K562 (cell line): ENCODE data around the gene SAPCD1. TPM values are rescaled to one million over a fixed set of nuclear protein-coding genes. Genes with fewer than 3 reads are reported as not detected.

Source experiments
- ATF1 ChIP-seq, 2 experiments: fragments of 450-650 bp in 1 of 2; IDR thresholded peaks; 2 replicates each; pipeline ENCODE4 v1.6.1; 2016; ENCODE audit warnings: missing compliant biosample characterization in 1 of 2, missing genetic modification characterization in 1 of 2
- BCL6 ChIP-seq: fragments of 250-450 bp; sonication (Bioruptor Pico); IDR thresholded peaks from 2 replicates; pipeline ENCODE4 v1.4.0; 2020
- CREB5 ChIP-seq: fragments of 250-450 bp; sonication (Bioruptor Pico); IDR thresholded peaks from 2 replicates; pipeline ENCODE4 v1.5.0; 2020; ENCODE audit warnings: mild to moderate bottlenecking
- HIVEP1 ChIP-seq: fragments of 250-450 bp; sonication (Bioruptor Pico); IDR thresholded peaks from 2 replicates; pipeline ENCODE4 v1.4.0; 2020; ENCODE audit warnings: mild to moderate bottlenecking
- HLTF ChIP-seq: fragments of 450-650 bp; IDR thresholded peaks from 2 replicates; pipeline ENCODE4 v1.6.1; 2016
- HMGXB4 ChIP-seq: sonication (generic); formaldehyde crosslinking; IDR thresholded peaks from 2 replicates; pipeline ENCODE4 v1.8.1; 2023; ENCODE audit warnings: mild to moderate bottlenecking, missing genetic modification reagents
- KAT7 ChIP-seq: sonication (generic); formaldehyde crosslinking; IDR thresholded peaks from 2 replicates; pipeline ENCODE4 v1.8.0; 2022; ENCODE audit warnings: missing genetic modification reagents, mild to moderate bottlenecking, borderline replicate concordance
- POLR2B ChIP-seq: fragments of 450-650 bp; IDR thresholded peaks from 2 replicates; pipeline ENCODE4 v1.6.1; 2018; ENCODE audit warnings: low read depth; ENCODE audit not compliant: partially characterized antibody
- POLR3A ChIP-seq: IDR thresholded peaks from 2 replicates; pipeline ENCODE4 v1.6.1; 2011; ENCODE audit warnings: borderline replicate concordance, mild to moderate bottlenecking, moderate library complexity; ENCODE audit not compliant: insufficient read length, insufficient read depth; ENCODE audit errors: extremely low read depth
- RFX7 ChIP-seq: fragments of 250-450 bp; sonication (Bioruptor Pico); IDR thresholded peaks from 2 replicates; pipeline ENCODE4 v1.5.1; 2021; ENCODE audit warnings: mild to moderate bottlenecking
- SNIP1 ChIP-seq: fragments of 450-650 bp; IDR thresholded peaks from 2 replicates; pipeline ENCODE4 v1.7.1; 2017; ENCODE audit warnings: low read depth, mild to moderate bottlenecking
- SRF ChIP-seq, 2 experiments: fragments of 250-450, 450-650 bp in 1 of 2; sonication (Bioruptor Pico) in 1 of 2; sonication (generic) in 1 of 2; formaldehyde crosslinking; IDR thresholded peaks; 2 replicates each; pipeline versions ENCODE4 v1.5.0 to v1.5.1; 2020 to 2022; ENCODE audit warnings: mild to moderate bottlenecking in 1 of 2, missing genetic modification reagents in 1 of 2
- TAF1 ChIP-seq: IDR thresholded peaks from 2 replicates; pipeline ENCODE4 v1.6.1; 2011; ENCODE audit warnings: mild to moderate bottlenecking, low read length, moderate library complexity; ENCODE audit not compliant: insufficient read depth, control insufficient read depth, severe bottlenecking; ENCODE audit errors: extremely low read depth
- U2AF2 ChIP-seq: fragments of 200-400 bp; formaldehyde crosslinking; optimal IDR thresholded peaks from 2 replicates; pipeline ENCODE3; 2017; ENCODE audit warnings: low read depth, mild to moderate bottlenecking, low read length
- ZBTB2 ChIP-seq: fragments of 450-650 bp; IDR thresholded peaks from 2 replicates; pipeline ENCODE4 v1.6.1; 2016; ENCODE audit warnings: antibody characterized with exemption
- ZNF239 ChIP-seq: fragments of 250-450 bp; sonication (Bioruptor Pico); IDR thresholded peaks from 2 replicates; pipeline ENCODE4 v1.4.0; 2020; ENCODE audit warnings: mild to moderate bottlenecking
- ZNF609 ChIP-seq: sonication (generic); formaldehyde crosslinking; IDR thresholded peaks from 2 replicates; pipeline ENCODE4 v1.8.1; 2023; ENCODE audit warnings: missing genetic modification reagents, mild to moderate bottlenecking, borderline replicate concordance
- ZNF75A ChIP-seq: fragments of 450-650 bp; formaldehyde crosslinking; IDR thresholded peaks from 2 replicates; pipeline ENCODE4 v1.4.0; 2020; ENCODE audit warnings: mild to moderate bottlenecking
- ZNF780A ChIP-seq: fragments of 250-450 bp; sonication (Bioruptor Pico); IDR thresholded peaks from 2 replicates; pipeline ENCODE4 v1.5.0; 2021; ENCODE audit warnings: mild to moderate bottlenecking
- polyA plus RNA-seq, 8 experiments: library from polyadenylated mRNA; depleted of rRNA in 4 of 8; stranded (reverse) in 5 of 8; unstranded in 3 of 8; fragments of >200 nt; fragmentation: Nextera tagmentation in 2 of 8; fragmentation: Illumina TruSeq in 1 of 8; extraction: Ambion mirVana in 2 of 8; extraction: Trizol in 1 of 8; gene quantifications; 2 replicates each; pipeline versions ENCODE4 v1.2.1 to v1.2.3, GENCODE V29; 2011 to 2014; ENCODE audit warnings: inconsistent platforms in 1 of 8, missing spikeins in 1 of 8
- total RNA-seq, 7 experiments: library from RNA; depleted of rRNA in 6 of 7; stranded (reverse); fragments of >200 nt in 6 of 7; fragmentation: Illumina TruSeq in 2 of 7; extraction: Trizol in 2 of 7; gene quantifications; 2 replicates each; pipeline versions ENCODE4 v1.2.1 to v1.2.3, GENCODE V29; 2011 to 2021; ENCODE audit warnings: low replicate concordance in 1 of 7

The SAPCD1 gene
- total and polyA plus RNA-seq, 9 of the 15 experiments (the other 6 are each of a cell fraction or from before 2014, with no cell fraction given) = 2.6 to 30.2 (median 7.4) TPM

- no peak for TF ChIP-seq KAT7 (CRISPR knock-in tag)
- peak; percentile 8; the same call in 1 of the 2 replicates for TF ChIP-seq HMGXB4 (CRISPR knock-in tag)
- TF ChIP-seq ZNF780A (CRISPR knock-in tag) = peak; percentile 98
- TF ChIP-seq HIVEP1 (CRISPR knock-in tag) = peak; percentile 88
- TF ChIP-seq CREB5 = peak; percentile 97
- peak; percentile 70; the same call in 1 of the 2 replicates for TF ChIP-seq ZNF239
- peak; percentile 92 for TF ChIP-seq ZNF75A (CRISPR knock-in tag)
- TF ChIP-seq U2AF2 = no peak
- 0 out of 2 replicates have a peak, but pooled peaks have one; percentile 27 for TF ChIP-seq ZNF609
- peak; percentile 92 for TF ChIP-seq HLTF
- peak; percentile 99 for TF ChIP-seq POLR2B
- TF ChIP-seq ZBTB2 = no peak; the same call in none of the 2 replicates
- peak; percentile 73 to 83; a peak in 2 of 4 replicates for TF ChIP-seq SRF (CRISPR knock-in tag; IDR thresholded peaks at IDR 0.05)
- no peak for TF ChIP-seq ATF1 (CRISPR knock-in tag; IDR thresholded peaks at IDR 0.05)
- peak; percentile 79 for TF ChIP-seq ATF1 (tag; IDR thresholded peaks at IDR 0.05)
- no peak for TF ChIP-seq SNIP1
- TF ChIP-seq RFX7 (CRISPR knock-in tag) = peak; percentile 90
- TF ChIP-seq POLR3A = no peak
- peak; percentile 69 for TF ChIP-seq TAF1
- TF ChIP-seq BCL6 (CRISPR knock-in tag) = peak; percentile 89
Observed at GRCh38 chr6:31729979-31730630, 32.4 kb upstream of the SAPCD1 start (continued).
